HG03066 (cell line): ENCODE results near the gene UROC1.

Source experiments
- ATAC-seq: cut with Tn5 transposase; IDR thresholded peaks from one replicate; pipeline ENCODE4 v1.9.1; 2021; ENCODE audit warnings: low read depth; ENCODE audit not compliant: unreplicated experiment

UROC1 gene

GRCh38 chr3:126519506-126520455 is 2.2 kb upstream of the UROC1 start:
- ATAC-seq, result no peak

- no peak for ATAC-seq
These were observed 1.2 kb upstream of the UROC1 start for GRCh38 chr3:126518779-126519177.

DNA sequence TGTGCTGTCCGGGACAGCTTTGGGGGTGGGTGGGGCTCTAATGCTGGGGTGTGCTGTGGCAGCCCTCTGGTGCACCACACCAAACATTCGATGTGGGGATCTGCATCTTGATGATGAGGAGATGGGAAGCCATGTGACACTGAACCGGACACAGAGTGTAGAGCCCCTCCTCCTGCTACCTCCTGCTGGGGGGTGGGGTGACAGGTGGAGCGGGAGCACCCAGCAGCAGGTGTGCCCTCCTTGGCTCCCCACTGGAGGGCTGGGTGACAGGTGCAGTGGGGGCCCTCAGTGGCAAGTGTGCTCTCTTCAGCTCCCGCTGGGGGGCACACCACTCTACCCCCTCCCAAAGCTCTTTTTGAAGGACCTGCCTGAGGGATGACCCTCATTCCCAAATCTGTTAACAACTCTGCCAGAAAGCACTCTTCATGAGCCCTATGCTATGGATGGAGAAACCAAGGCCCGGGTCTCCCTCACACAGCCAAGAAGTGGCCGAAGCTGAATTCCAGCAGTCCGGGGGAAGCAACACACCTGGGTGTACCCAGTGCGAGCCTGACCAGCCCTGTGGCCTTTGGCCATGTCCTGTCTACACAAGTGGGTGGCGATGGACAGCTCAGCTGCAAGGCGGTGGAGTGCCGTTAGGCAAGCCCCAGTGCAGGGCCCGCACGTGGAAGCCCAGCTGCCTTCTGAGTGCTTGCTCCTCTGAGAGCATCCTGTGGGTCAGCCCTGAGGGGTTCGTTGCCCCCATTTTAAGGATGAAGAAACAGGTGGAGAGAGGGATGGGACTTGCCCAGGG is 609 bp upstream of the UROC1 start:
- ATAC-seq, result no peak

- ATAC-seq, result no peak
These were observed 660 bp downstream of the UROC1 start for GRCh38 chr3:126516936-126517290.

DNA sequence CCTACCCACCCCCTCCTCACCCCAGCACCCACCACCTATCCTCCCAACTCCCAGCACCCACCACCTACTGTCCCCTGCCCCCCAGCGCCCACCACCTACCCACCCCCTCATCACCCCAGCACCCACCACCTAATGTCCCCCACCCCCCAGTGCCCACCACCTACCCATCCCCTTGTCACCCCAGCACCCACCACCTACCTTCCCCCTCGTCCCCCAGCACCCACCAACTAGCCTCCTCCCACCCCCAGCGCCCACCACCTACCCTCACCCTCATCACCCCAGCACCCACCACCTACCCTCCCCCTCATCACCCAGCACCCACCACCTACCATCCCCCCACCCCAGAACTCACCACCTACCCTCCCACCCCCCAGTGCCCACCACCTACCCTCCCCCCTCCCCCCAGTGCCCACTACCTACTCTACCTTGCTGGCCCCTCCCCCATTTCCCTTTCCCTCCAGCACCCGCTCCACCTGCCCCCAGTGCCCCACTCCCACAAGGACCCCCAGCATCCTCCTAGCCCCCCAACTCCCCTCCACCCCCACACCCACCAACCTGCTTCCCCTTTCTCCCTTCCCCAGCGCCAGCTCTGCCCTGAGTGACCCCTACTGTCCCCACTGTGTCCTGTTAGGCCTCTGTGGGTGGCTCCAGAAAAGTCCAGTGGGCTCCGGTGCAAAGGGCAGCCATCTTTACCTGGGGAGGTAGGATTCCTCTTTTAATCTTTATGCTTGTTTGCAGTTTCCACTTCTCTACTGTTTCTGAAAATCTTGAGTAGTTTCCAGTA is 1.2 kb downstream of the UROC1 start:
- ATAC-seq, result no peak

- no peak for ATAC-seq
These were observed 2.4 kb downstream of the UROC1 start for GRCh38 chr3:126515066-126515706.

- no peak for ATAC-seq
These were observed 3.4 kb downstream of the UROC1 start for GRCh38 chr3:126514161-126514560.

- ATAC-seq, result no peak
These were observed 4.5 kb downstream of the UROC1 start for GRCh38 chr3:126512916-126513650.

DNA sequence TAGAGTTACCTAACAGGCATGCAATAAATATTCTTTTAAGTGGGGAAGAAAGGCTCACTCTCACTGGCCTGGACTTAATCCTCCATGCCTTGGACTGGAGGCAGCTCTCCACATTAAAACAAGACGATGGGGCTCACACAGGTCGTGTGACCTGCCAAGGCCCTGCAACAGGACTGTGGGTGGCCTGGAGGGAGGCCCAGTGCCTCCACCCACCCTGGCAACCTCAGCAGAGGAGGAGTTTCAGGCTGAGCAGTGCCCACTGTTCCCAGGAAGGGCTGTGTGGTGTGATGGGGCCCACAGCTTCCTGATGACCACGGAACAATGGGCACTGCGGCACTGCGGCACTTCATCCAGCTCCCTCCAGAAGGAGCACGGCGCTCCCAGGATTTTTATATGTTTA is 5.5 kb downstream of the UROC1 start:
- no peak for ATAC-seq

GRCh38 chr3:126511291-126511690 is 6.3 kb downstream of the UROC1 start:
- ATAC-seq, result no peak

GRCh38 chr3:126510308-126510910 is 7.2 kb downstream of the UROC1 start:
- no peak for ATAC-seq

DNA sequence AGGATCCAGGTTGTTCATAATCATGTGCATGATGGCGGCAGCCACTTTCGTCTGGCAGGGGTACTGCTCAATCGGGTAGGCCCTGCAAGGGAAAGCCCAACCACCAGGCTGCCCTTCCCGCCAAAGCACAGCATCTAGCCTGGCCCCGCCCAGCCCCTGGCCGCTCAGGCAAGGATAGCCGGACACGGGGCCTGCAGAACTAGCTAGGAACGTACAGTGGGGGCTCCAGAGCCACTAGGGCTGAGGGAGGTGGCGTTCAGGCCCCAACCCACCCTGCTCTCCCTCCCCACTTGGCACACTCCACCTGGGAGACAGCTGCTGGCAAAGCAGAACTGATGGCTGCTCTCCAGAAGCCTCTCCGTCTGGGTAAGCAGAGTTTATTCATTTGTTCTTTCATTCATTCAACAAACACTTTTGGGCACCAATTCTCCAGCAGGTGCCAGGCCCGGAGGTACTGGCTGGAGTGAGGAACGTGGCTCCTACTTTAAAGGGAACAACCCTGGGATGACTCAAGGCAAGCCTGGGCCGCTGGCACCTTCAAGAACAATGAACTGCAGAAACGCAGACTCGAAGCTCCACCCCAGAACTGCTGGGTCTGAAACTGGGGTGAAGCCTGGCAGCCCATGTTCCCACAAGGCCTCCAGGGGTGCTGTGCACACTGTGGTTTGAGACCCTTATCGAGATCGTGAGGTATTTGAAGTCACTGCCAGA is 7.8 kb downstream of the UROC1 start:
- ATAC-seq, result no peak

DNA sequence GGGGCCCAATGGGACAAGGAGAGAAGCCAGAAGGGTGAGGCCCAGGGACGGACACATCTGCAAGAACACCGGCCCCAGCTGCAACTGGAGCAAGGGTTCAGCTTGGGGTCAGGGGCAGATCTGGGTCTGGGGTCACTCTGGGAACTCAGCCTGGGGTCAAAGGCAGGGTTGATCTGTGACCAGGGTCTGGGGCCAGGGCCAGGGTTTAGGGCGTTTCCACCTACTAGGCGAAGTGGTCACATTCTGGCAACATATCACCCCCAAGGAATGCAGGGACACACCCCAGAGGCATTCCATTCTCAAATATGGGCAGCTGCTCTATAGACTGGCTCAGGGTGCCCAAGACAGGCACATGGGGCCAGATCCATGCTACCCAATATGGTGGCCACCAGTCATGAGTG is 9.0 kb downstream of the UROC1 start:
- ATAC-seq, result no peak

- no peak for ATAC-seq
These were observed 9.7 kb downstream of the UROC1 start for GRCh38 chr3:126507886-126508285.

DNA sequence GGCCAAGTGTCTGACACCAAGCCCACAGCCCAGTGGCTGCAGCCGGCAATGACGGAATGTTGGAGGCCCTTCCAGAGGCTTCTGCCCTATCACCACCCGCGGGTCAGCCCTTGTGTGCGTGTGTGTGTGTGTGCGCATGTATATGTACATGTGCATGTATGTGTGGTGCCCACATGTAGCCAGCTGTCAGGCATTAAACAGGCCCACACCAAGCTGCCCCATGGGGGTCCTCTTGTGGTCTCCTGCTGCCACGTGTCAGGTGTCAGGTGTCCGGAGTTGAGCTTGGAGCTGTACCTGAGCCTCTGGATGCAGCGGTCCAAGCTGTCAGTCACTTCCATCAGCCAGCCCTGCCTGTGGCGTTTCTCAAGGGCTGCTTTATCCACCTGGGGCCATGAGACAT is 13.9 kb downstream of the UROC1 start:
- ATAC-seq, result no peak

- no peak for ATAC-seq
These were observed 14.9 kb downstream of the UROC1 start for GRCh38 chr3:126502656-126503055.

GRCh38 chr3:126501736-126502135 is 15.8 kb downstream of the UROC1 start:
- no peak for ATAC-seq

GRCh38 chr3:126501054-126501453 is 16.5 kb downstream of the UROC1 start:
- no peak for ATAC-seq

GRCh38 chr3:126500016-126500415 is 17.6 kb downstream of the UROC1 start:
- ATAC-seq, result no peak
